Jurkat, Clone E6-1 (cell line): ENCODE measurements around the gene SLC45A1.

ENCODE experiments used
- DNase-seq: peaks from one replicate; pipeline ENCODE4 v3.0.0-alpha.2; 2011; ENCODE audit warnings: low read depth, low spot score
- H3K4me3 ChIP-seq: 2 replicates; pipeline ENCODE4 v1.5.1; 2011; ENCODE audit warnings: mild to moderate bottlenecking, low read length, control low read depth, moderate library complexity

SLC45A1 gene

DNA sequence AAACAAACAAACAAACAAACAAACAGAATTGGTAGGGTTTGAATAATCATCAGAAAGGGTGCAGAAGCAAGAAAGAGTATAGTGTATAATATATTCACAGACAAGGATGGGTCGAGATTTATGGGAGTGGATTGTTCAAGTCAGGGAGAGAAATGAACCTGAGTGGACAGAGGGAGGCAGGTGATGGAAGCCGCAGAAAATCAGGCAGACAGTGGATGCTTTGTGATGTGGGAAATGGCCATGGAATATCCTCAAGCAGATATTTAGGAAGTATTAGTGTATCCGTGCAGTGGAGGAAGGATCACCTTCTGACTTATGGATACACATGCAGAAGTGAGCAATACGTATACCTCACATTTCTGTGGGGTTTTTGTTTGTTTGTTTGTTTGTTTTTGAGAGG is 14.0 kb upstream of the SLC45A1 start:
- DNase-seq = no peak

DNA sequence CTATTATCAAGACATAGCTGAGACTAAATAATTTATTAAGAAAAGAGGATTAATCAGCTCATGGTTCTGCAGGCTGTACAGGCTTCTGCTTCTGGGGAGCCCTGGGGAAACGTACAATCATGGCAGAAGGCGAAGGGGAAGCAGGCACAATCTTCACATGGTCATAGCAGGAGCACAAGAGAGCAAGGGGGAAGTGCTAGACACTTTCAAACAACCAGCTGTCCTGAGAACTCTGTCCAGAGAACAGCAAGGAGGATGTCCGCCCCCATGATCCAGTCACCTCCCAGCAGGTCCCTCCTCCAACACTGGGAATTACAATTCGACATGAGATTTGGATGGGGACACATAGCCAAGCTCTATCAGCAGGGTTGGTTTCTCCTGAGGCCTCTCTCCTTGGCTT is 10.3 kb upstream of the SLC45A1 start:
- no peak for DNase-seq
- H3K4me3 ChIP-seq = no peak overlapping the region

More for the DNA sequence above, 14.0 kb upstream of the SLC45A1 start:
- H3K4me3 ChIP-seq = no peak overlapping the region

- H3K4me3 ChIP-seq = no peak overlapping the region
- DNase-seq = no peak
Measured at GRCh38 chr1:8311068-8311718, 6.7 kb upstream of the SLC45A1 start.

- no peak for DNase-seq
- H3K4me3 ChIP-seq = no peak overlapping the region
Measured at GRCh38 chr1:8312235-8313218, 5.4 kb upstream of the SLC45A1 start.

DNA sequence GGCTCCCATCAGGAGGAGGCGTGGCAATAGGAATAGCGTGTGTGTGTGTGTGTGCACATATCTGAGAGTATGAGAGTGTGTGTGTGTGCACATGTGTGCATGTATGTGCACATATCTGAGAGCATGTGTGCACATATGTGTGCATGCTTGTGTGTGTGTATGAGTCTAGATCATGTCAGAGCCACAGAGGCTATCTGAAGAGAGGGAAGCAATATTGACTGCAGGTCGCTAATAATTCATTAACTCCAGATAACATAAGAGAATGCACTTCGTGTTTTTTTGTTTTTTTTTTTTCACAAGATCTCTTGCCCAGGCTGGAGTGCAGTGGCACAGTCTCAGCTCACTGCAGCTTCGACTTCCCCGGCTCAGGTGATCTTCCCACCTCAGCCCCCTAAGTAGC is 4.7 kb upstream of the SLC45A1 start:
- DNase-seq = no peak
- no peak overlapping the region for H3K4me3 ChIP-seq

DNA sequence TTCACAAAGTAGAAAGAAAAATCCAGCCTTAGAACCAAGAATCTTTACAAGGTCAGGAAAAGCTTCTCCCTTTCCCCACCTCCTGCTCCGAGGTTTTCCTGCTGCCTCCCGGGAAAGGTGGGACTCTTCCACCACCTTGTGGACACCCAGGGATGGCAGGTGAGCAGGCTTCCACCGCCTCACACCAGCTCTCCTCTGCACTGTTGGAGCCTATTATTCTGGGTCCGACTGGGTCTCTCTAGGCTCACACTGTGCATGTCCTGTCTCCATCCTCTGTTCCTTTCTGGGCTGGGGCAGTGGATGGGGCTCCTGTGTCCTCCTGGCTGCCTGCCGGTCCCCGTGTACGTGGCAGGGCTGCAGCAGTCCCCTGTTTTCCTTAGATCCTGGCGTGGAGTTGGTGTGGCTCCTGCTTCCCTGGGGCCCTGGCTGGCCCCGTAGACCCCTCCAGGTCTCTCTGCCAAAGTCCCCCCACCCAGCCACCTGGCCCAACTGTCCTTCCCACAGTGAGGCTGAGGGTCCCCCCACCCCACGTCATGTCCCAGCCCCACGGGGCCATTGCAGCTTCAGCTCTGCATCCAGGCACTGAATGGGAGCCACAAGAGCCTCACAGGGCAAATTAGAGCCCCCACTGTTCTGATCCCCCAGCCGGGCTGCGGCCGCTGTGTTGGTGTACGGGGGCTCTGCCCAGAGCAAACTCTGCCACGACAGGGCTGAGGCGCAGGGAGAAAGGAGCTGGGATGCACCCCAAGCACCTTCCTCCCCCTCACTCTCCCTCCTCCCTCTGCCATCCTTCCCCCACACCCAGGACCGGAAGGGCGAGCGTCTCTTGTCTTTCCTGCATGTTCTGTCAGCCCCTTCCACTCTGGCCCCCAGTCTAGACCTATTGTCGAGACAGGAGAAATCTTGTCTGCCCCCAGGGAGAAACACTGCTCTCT is 3.3 kb upstream of the SLC45A1 start:
- no peak for DNase-seq

DNA sequence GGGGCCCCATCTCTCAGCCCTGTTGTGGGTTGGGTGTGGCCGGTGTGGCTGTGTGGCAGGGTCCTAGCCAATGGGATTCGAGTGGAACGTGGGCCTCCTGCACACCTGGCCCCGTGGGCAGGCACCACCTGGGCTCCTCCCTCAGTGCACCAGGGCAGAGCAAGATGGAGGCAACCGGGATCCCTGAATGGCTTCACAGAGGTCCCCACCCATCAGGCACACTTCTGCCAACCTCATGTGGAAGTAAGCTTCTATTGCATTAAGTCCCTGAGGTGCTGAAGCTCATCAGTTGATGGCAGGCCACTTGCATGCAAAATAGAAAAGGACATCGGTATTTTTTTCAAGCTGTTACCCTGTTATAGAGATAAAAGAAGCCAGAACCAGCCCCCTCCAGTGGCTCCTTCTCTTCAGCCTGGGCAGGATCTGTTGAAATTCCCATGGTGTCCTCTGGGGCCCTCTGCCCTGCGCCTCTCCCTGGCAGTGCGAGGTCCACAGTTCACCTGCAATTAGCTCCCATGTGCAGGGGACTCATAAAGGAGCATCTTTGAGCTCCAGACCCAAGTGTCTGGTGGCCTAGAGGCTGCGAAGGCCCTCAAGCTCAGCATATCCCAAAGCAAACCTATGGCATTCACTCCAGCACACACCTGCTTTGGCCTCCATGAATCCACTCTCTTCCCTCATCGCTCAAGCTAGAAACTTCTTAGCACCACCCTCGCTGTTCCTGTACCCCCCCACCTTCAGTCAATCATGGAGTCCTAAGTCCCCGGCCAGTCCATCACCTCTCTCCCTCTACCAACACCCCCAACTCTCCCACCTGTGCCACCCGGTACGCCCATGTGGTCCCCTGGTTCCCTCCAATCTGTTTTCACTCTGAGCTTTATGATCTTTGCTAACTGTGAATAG is 2.1 kb upstream of the SLC45A1 start:
- no peak for DNase-seq
- no peak overlapping the region for H3K4me3 ChIP-seq

More for the DNA sequence above, 3.3 kb upstream of the SLC45A1 start:
- H3K4me3 ChIP-seq = no peak overlapping the region

GRCh38 chr1:8318436-8318835 is 522 bp downstream of the SLC45A1 start:
- DNase-seq = no peak
- peak overlapping the region; percentile 46 for H3K4me3 ChIP-seq

- H3K4me3 ChIP-seq = no peak overlapping the region
- DNase-seq = no peak
Measured at GRCh38 chr1:8321612-8322011, 3.7 kb downstream of the SLC45A1 start.

DNA sequence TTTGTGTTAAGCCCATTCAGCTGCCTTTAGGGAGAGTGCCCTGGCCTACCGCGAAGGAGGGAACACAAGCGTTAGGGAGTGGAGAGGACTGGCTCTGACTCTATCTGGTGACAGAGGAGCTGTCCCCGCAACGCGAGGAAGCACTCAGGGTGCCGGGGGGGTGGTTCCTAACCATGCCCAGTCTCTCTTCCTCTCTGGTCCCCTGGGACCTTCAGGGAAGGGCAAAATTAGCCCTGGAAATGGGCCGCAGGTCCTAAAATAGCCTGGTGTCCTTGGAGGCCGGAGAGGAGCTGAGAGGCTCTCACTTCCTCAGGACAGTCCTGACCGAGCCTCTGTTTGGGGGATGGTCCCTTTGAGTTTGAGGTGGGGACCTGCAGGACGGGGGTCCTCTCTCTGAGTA is 5.8 kb downstream of the SLC45A1 start:
- no peak for DNase-seq
- H3K4me3 ChIP-seq = no peak overlapping the region

DNA sequence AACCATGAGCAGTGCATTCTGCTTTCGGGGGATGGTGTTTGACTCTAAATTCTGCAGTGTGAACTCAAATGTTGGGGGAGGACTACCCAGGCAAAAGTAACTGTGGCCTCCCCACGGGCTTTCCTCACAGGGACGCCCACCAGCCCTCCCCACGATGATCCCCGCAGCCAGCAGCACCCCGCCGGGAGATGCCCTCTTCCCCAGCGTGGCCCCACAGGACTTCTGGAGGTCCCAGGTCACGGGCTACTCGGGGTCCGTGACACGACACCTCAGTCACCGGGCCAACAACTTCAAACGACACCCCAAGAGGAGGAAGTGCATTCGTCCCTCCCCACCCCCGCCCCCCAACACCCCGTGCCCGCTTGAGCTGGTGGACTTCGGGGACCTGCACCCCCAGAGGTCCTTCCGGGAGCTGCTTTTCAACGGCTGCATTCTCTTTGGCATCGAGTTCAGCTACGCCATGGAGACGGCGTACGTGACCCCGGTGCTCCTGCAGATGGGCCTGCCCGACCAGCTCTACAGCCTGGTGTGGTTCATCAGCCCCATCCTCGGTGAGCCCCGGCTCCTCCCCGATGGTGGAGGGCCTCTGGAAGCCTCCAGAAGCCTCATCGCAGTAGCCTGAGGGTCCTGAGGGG is 6.4 kb downstream of the SLC45A1 start:
- H3K4me3 ChIP-seq = no peak overlapping the region

GRCh38 chr1:8325771-8326170 is 7.9 kb downstream of the SLC45A1 start:
- no peak overlapping the region for H3K4me3 ChIP-seq
- no peak for DNase-seq

More for the DNA sequence above, 6.4 kb downstream of the SLC45A1 start:
- no peak for DNase-seq

GRCh38 chr1:8326265-8326664 is 8.4 kb downstream of the SLC45A1 start:
- DNase-seq = no peak
- no peak overlapping the region for H3K4me3 ChIP-seq

DNA sequence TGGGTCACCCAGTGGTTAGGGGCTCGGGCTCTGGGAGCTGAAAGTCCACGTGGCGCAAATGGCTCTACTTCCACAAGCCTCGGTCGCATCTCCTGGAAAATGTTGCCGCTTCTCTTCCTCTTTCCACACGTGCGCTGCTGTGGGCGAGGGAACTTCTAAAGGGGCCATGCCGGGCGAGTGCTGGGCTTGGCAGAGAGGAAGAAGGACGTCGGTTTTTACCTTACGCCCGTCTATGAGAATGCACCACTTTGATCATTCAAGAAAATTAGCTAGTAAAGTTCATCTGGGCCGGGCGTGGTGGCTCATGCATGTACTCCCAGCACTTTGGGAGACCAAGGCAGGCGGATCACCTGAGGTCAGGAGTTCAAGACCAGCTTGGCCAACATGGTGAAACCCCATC is 10.4 kb downstream of the SLC45A1 start:
- H3K4me3 ChIP-seq = no peak overlapping the region
- DNase-seq = no peak

- no peak for DNase-seq
- no peak overlapping the region for H3K4me3 ChIP-seq
Measured at GRCh38 chr1:8329439-8329838, 11.5 kb downstream of the SLC45A1 start.

DNA sequence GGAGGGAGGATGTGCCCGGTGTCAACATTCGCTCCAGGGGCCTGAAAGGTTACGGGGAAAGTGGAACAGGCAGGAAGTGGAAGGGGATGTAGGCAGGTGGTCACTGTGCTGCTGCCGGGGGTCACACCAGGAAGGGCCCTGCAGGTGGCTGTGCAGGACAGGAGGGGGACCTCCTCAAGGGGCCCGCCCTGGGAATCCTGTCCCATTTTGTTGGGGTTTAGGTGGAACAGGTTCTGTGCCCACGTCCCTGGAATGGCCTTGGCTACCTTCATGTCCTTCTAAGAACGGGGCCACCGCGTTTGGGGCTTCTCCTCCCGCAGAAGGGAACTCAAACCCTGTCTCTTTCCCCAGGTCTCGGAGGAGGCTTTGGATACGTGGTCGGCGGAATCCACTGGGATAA is 11.9 kb downstream of the SLC45A1 start:
- no peak overlapping the region for H3K4me3 ChIP-seq
- no peak for DNase-seq

- H3K4me3 ChIP-seq = no peak overlapping the region
- no peak for DNase-seq
Measured at GRCh38 chr1:8330271-8331125, 12.6 kb downstream of the SLC45A1 start.
